ENCODE data around the gene CFAP20DC.
"Not testable (repeated sequence)": the region's sequence is repeated elsewhere in the genome, so short reads cannot be mapped to it uniquely, and the experiment has no call there.

Gene CFAP20DC

GRCh38 chr3:58706395-58707167 lies 343.2 kb downstream of the CFAP20DC start:
- no peak overlapping the region for H3K4me3 Mint-ChIP-seq
- H3K27ac Mint-ChIP-seq, result no peak overlapping the region
- no peaks in the 10 kb centered on the region for H3K36me3 Mint-ChIP-seq (ENCODE audit: low read depth)
- H3K4me1 Mint-ChIP-seq (ENCODE audit: low read depth), result no peaks in the 10 kb centered on the region
- H3K9me3 Mint-ChIP-seq, result no peaks in the 10 kb centered on the region
- no peaks in the 10 kb centered on the region for H3K27me3 Mint-ChIP-seq (ENCODE audit: low read depth)
- no peak for DNase-seq (ENCODE audit: low spot score)

DNA sequence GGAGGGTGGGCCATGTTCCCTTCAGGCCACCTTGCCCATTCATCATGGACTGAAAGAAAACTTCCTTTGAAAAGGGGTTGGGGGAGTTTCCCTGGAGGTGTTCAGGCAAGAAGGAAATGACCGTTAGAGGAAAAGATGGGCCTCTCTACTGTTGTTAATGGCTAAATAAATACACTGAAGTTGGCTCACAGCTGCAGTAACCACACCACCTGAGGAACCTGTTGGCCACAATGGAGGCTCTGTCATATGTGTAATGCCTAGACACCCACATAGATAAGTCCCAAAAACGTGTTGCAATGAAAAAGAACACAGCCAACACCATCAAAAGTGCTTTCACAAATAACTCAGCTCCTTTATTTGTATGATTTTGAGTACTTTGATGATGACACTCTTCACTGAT lies 345.1 kb downstream of the CFAP20DC start:
- Mint-ChIP-seq H3K4me3 (no peak overlapping the region), H3K27ac (no peak overlapping the region), H3K27me3 (ENCODE audit: low read depth) (peaks cover 8% of the 10 kb centered on the region), H3K4me1 (ENCODE audit: low read depth) (no peaks in the 10 kb centered on the region), H3K36me3 (ENCODE audit: low read depth) (no peaks in the 10 kb centered on the region), H3K9me3 (no peaks in the 10 kb centered on the region)
- DNase-seq (ENCODE audit: low spot score), result no peak

DNA sequence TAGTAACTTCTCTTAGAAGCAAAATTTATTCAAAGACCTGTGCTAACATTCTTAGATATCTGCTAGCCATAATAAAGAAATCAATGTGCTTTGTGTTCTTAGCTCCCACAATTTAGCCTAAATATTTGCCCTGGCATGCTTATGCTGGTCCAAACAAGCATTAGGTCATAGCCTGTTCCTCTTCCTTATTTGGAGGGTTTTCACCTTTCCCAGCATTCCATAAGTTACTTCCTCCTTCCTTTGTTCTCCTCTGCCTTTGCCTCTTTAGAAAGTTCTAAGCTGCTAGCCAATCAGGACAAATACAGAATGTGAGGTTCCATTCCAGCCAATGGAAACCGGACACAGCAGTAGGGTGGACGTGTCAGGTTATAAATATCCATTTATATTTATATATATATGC lies 345.5 kb downstream of the CFAP20DC start:
- H3K9me3 Mint-ChIP-seq; DNase-seq (ENCODE audit: low spot score); H3K36me3 Mint-ChIP-seq (ENCODE audit: low read depth); H3K4me3 Mint-ChIP-seq; H3K4me1 Mint-ChIP-seq (ENCODE audit: low read depth); H3K27ac Mint-ChIP-seq: not testable (repeated sequence)
- H3K27me3 Mint-ChIP-seq (ENCODE audit: low read depth), result peaks cover 11% of the 10 kb centered on the region

- Mint-ChIP-seq H3K4me1 (ENCODE audit: low read depth) (peaks cover 8% of the 10 kb centered on the region), H3K9me3 (peaks cover 13% of the 10 kb centered on the region)
Measured at GRCh38 chr3:58698246-58698645, 351.6 kb downstream of the CFAP20DC start.

DNA sequence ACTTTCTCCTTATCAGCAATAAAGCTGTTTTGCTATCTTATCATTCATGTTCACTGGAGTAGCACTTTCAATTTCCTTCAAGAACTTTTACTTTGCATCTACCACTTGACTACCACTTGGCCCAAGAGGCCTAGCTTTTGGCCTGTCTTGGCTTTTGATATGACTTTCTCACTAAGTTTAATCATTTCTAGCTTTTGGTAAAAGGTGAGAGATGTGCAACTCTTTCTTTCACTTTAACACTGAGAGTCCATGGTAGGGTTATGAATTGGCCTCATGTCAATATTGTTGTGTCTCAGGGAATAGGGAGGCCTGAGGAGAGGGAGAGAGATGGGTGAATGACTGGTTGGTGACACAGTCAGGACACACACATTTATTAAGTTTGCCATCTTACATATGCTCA lies 352.3 kb downstream of the CFAP20DC start:
- H3K4me1 Mint-ChIP-seq (ENCODE audit: low read depth), result peaks cover 8% of the 10 kb centered on the region
- DNase-seq (ENCODE audit: low spot score), result no peak
- no peak overlapping the region for H3K4me3 Mint-ChIP-seq
- H3K27me3 Mint-ChIP-seq (ENCODE audit: low read depth), result peaks cover 12% of the 10 kb centered on the region
- H3K9me3 Mint-ChIP-seq, result peaks cover 18% of the 10 kb centered on the region
- no peak overlapping the region for H3K27ac Mint-ChIP-seq
- no peaks in the 10 kb centered on the region for H3K36me3 Mint-ChIP-seq (ENCODE audit: low read depth)

More at GRCh38 chr3:58698246-58698645, 351.6 kb downstream of the CFAP20DC start:
- H3K27ac Mint-ChIP-seq, result no peak overlapping the region
- H3K4me3 Mint-ChIP-seq, result no peak overlapping the region
- H3K27me3 Mint-ChIP-seq (ENCODE audit: low read depth), result peaks cover 12% of the 10 kb centered on the region
- H3K36me3 Mint-ChIP-seq (ENCODE audit: low read depth), result no peaks in the 10 kb centered on the region
- no peak for DNase-seq (ENCODE audit: low spot score)

- Mint-ChIP-seq H3K9me3 (peaks cover 21% of the 10 kb centered on the region), H3K27me3 (ENCODE audit: low read depth) (peaks cover 12% of the 10 kb centered on the region)
- not testable (repeated sequence) for DNase-seq (ENCODE audit: low spot score); H3K4me1 Mint-ChIP-seq (ENCODE audit: low read depth); H3K27ac Mint-ChIP-seq; H3K4me3 Mint-ChIP-seq; H3K36me3 Mint-ChIP-seq (ENCODE audit: low read depth)
Measured at GRCh38 chr3:58696813-58697212, 353.0 kb downstream of the CFAP20DC start.

DNA sequence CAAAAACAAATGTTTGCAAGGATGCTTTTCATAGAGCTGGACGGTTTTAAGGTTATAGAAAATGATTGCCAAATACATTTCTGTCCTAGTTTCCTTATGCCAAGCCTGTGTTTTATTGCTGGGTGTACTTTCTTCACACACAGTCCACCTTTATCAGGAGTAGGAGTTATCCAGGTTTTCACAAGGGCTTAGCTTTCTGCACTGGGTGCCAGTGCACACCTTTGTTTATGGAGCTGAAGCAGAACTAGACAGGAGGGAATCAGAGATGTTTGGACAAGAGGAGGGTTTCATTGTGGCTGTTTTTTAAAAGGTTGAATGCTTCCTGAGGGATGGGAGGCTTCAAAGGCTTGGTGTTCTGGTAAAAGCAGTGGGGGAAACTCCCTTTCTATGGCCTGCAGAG lies 353.7 kb downstream of the CFAP20DC start:
- no peak overlapping the region for H3K27ac Mint-ChIP-seq
- peaks cover 8% of the 10 kb centered on the region for H3K27me3 Mint-ChIP-seq (ENCODE audit: low read depth)
- no peak for DNase-seq (ENCODE audit: low spot score)
- H3K36me3 Mint-ChIP-seq (ENCODE audit: low read depth), result no peaks in the 10 kb centered on the region
- peaks cover 8% of the 10 kb centered on the region for H3K4me1 Mint-ChIP-seq (ENCODE audit: low read depth)
- H3K4me3 Mint-ChIP-seq, result no peak overlapping the region
- peaks cover 28% of the 10 kb centered on the region for H3K9me3 Mint-ChIP-seq

- not testable (repeated sequence) for H3K4me1 Mint-ChIP-seq (ENCODE audit: low read depth); H3K4me3 Mint-ChIP-seq; H3K27me3 Mint-ChIP-seq (ENCODE audit: low read depth); H3K27ac Mint-ChIP-seq; H3K36me3 Mint-ChIP-seq (ENCODE audit: low read depth); DNase-seq (ENCODE audit: low spot score)
- H3K9me3 Mint-ChIP-seq, result peaks cover 29% of the 10 kb centered on the region
Measured at GRCh38 chr3:58695284-58695683, 354.5 kb downstream of the CFAP20DC start.

DNA sequence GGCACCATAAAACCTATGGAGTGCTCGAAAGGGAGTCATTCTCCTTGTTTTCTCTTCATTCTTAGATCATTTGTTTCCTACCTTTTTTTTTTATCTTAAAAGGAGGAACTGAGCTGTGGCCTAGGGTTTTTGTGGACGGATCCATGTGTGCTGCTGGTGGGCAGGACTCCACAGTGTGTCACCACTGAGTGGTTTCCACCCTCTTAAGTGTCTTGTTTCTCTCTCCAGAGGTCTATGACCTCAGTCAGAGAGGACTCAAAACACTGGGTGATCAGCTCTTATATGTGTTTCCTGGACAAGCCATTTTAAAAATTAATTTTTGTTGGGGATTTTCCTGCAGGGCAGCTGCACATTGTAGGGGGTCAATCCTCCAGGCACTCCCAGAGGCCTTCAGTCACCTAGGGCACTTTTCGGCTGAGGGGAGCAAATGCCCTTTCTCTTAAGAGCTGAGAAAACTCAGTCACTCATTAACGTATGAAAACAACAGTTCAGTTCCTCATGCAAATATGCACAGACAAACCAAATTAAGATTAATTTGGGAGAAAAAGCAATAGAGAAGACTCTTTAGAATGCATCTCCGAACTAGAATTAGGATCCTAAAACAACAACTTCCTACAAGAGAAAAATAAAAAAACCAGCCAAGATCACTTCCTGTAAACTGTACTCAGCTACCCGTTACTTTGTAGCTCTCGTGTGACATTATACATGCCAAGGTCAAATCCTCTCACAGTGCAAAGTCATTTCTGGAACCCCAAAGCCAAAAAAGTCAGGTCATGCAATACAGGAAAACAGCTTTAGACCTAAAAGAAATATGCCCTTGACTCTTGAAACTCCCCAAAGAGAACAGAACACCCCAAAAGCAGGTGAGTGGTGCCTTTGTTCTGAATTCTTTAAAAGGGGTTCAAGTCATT lies 355.6 kb downstream of the CFAP20DC start:
- Mint-ChIP-seq H3K4me3 (no peak overlapping the region), H3K27ac (no peak overlapping the region), H3K9me3 (peaks cover 40% of the 10 kb centered on the region), H3K36me3 (ENCODE audit: low read depth) (no peaks in the 10 kb centered on the region), H3K27me3 (ENCODE audit: low read depth) (no peaks in the 10 kb centered on the region), H3K4me1 (ENCODE audit: low read depth) (peaks cover 8% of the 10 kb centered on the region)
- DNase-seq (ENCODE audit: low spot score), result no peak

DNA sequence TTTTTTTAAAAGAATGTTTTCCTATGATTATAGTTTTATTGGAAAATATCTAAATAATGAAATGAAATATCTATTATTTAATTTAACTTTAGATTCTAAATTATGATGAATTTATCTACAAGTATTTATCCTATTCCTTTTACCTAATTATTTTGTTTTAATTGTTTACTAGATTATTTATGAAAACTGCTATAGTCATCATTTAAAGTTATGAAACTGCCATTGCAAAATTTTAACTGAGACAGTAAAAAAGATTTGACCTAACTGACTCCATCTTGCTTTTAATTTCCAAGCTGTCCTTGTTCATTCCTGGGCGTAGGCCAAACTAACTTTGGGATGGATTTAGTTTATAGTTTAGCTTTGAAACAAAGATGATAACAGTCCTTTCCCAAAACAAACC lies 357.3 kb downstream of the CFAP20DC start:
- peaks cover 46% of the 10 kb centered on the region for H3K9me3 Mint-ChIP-seq
- H3K4me1 Mint-ChIP-seq (ENCODE audit: low read depth), result peaks cover 6% of the 10 kb centered on the region
- no peak overlapping the region for H3K4me3 Mint-ChIP-seq
- no peaks in the 10 kb centered on the region for H3K36me3 Mint-ChIP-seq (ENCODE audit: low read depth)
- H3K27me3 Mint-ChIP-seq (ENCODE audit: low read depth), result no peaks in the 10 kb centered on the region
- no peak overlapping the region for H3K27ac Mint-ChIP-seq
- no peak for DNase-seq (ENCODE audit: low spot score)

All from T-helper 2 cell treated with Interferon-gamma antibody and Interleukin-4, amounts not matched to agents 5 μg/mL and 100 μg/mL, for 36 hours (primary cell).